ENCODE measurements around the gene RBFOX2.

GRCh38 chr22:35837101-35837727 lies 191.4 kb downstream of the RBFOX2 start:
- TF ChIP-seq POLR2AphosphoS5 (IDR thresholded peaks at IDR 0.05; ENCODE audit: low read depth, low read length), result no peak
- no peak for TF ChIP-seq SIN3A (IDR thresholded peaks at IDR 0.05; ENCODE audit: borderline replicate concordance, insufficient read depth, low read length)
